Stimulated activated CD4-positive, alpha-beta T cell treated with anti-CD3 and anti-CD28 coated beads, Interleukin-15, amount 100 ng/mL, for 24 hours (primary cell): ENCODE measurements around the gene USF2.
"Not testable (repeated sequence)": the region's sequence is repeated elsewhere in the genome, so short reads cannot be mapped to it uniquely, and the experiment has no call there.

Experiments used
- DNase-seq: peaks from one replicate; pipeline ENCODE4 v3.0.0-alpha.2; 2020

The USF2 gene

GRCh38 chr19:35286101-35286500, 17.3 kb downstream of the USF2 start:
- DNase-seq, result not testable (repeated sequence)

- DNase-seq, result no peak
These were observed 19.0 kb downstream of the USF2 start for GRCh38 chr19:35287713-35288112.

GRCh38 chr19:35288331-35288730, 19.6 kb downstream of the USF2 start:
- no peak for DNase-seq

- no peak for DNase-seq
These were observed 20.1 kb downstream of the USF2 start for GRCh38 chr19:35288906-35289305.

- DNase-seq, result no peak
These were observed 21.8 kb downstream of the USF2 start for GRCh38 chr19:35290381-35291127.

GRCh38 chr19:35291259-35291658, 22.5 kb downstream of the USF2 start:
- DNase-seq, result no peak

- DNase-seq, result no peak
These were observed 23.2 kb downstream of the USF2 start, which contains the start of gene MAG for GRCh38 chr19:35291916-35292315. Gene MAG, plus strand, starts transcription at chr19:35292161. Its CDS starts 3,248 bp downstream, at chr19:35295409.

- no peak for DNase-seq
These were observed 23.9 kb downstream of the USF2 start for GRCh38 chr19:35292421-35293362.

GRCh38 chr19:35293363-35293739, 24.6 kb downstream of the USF2 start:
- no peak for DNase-seq

- no peak for DNase-seq
These were observed 25.0 kb downstream of the USF2 start for GRCh38 chr19:35293808-35294207.

- no peak for DNase-seq
These were observed 25.6 kb downstream of the USF2 start for GRCh38 chr19:35294328-35294727.

- no peak for DNase-seq
These were observed 26.4 kb downstream of the USF2 start for GRCh38 chr19:35294859-35295791.

GRCh38 chr19:35295792-35296462, 27.2 kb downstream of the USF2 start:
- DNase-seq, result peak; percentile 38

GRCh38 chr19:35296644-35297514, 28.1 kb downstream of the USF2 start:
- DNase-seq, result no peak

- DNase-seq, result no peak
These were observed 28.7 kb downstream of the USF2 start for GRCh38 chr19:35297515-35297848.

- no peak for DNase-seq
These were observed 29.2 kb downstream of the USF2 start for GRCh38 chr19:35297922-35298321.

- DNase-seq, result no peak
These were observed 29.8 kb downstream of the USF2 start for GRCh38 chr19:35298561-35298972.

- DNase-seq, result no peak
These were observed 31.0 kb downstream of the USF2 start for GRCh38 chr19:35299523-35300338.

- DNase-seq, result no peak
These were observed 31.5 kb downstream of the USF2 start for GRCh38 chr19:35300339-35300649.

GRCh38 chr19:35301961-35302360, 33.2 kb downstream of the USF2 start:
- no peak for DNase-seq

GRCh38 chr19:35302446-35302845, 33.7 kb downstream of the USF2 start:
- DNase-seq, result no peak
